Measurements from ENCODE around the gene PHACTR1. TPM values are rescaled to one million over a fixed set of nuclear protein-coding genes. Genes with fewer than 3 reads are reported as not detected.

PHACTR1 gene
- total RNA-seq, 4 donors from 2014 or later: 2.6 to 11.2 (median 4.9) TPM

GRCh38 chr6:13186861-13187260, 470.3 kb downstream of the PHACTR1 start:
- no peak for TF ChIP-seq CTCF (IDR thresholded peaks at IDR 0.05; ENCODE audit: low read depth)

- TF ChIP-seq CTCF (IDR thresholded peaks at IDR 0.05; ENCODE audit: low read depth): no peak
These were observed 471.1 kb downstream of the PHACTR1 start for GRCh38 chr6:13187692-13188091.

GRCh38 chr6:13188306-13188705, 471.7 kb downstream of the PHACTR1 start:
- no peak for TF ChIP-seq CTCF (IDR thresholded peaks at IDR 0.05; ENCODE audit: low read depth)

GRCh38 chr6:13189710-13190109, 473.1 kb downstream of the PHACTR1 start:
- no peak for TF ChIP-seq CTCF (IDR thresholded peaks at IDR 0.05; ENCODE audit: low read depth)

GRCh38 chr6:13190376-13190775, 473.8 kb downstream of the PHACTR1 start:
- no peak for TF ChIP-seq CTCF (IDR thresholded peaks at IDR 0.05; ENCODE audit: low read depth)

GRCh38 chr6:13191461-13191860, 474.9 kb downstream of the PHACTR1 start:
- no peak for TF ChIP-seq CTCF (IDR thresholded peaks at IDR 0.05; ENCODE audit: low read depth)

GRCh38 chr6:13194852-13195251, 478.3 kb downstream of the PHACTR1 start:
- no peak for TF ChIP-seq CTCF (IDR thresholded peaks at IDR 0.05; ENCODE audit: low read depth)

Measured in subcutaneous adipose tissue (tissue), 4 donors.